PC-3 (cell line): ENCODE data around the gene NAGK.
"Not testable (repeated sequence)": the region's sequence is repeated elsewhere in the genome, so short reads cannot be mapped to it uniquely, and the experiment has no call there.

Experiments
- EZH2 ChIP-seq: fragments of 300-600 bp; sonication (generic); IDR thresholded peaks from one replicate; pipeline ENCODE4 v1.6.1; 2017; ENCODE audit warnings: antibody characterized with exemption, mild to moderate bottlenecking, low read length; ENCODE audit not compliant: unreplicated experiment
- EZH2phosphoT487 ChIP-seq: fragments of 300-600 bp; sonication (generic); IDR thresholded peaks from 2 replicates; pipeline ENCODE4 v1.6.1; 2018; ENCODE audit warnings: mild to moderate bottlenecking, antibody characterized with exemption, low read length, borderline replicate concordance
- TF ChIP-seq, protein P1 (sequence below): fragments of 300-600 bp; sonication (generic); conservative IDR thresholded peaks from 2 replicates; pipeline ENCODE4 v1.5.1; 2017; ENCODE audit warnings: antibody characterized with exemption, low read depth, mild to moderate bottlenecking, low read length

DNA sequence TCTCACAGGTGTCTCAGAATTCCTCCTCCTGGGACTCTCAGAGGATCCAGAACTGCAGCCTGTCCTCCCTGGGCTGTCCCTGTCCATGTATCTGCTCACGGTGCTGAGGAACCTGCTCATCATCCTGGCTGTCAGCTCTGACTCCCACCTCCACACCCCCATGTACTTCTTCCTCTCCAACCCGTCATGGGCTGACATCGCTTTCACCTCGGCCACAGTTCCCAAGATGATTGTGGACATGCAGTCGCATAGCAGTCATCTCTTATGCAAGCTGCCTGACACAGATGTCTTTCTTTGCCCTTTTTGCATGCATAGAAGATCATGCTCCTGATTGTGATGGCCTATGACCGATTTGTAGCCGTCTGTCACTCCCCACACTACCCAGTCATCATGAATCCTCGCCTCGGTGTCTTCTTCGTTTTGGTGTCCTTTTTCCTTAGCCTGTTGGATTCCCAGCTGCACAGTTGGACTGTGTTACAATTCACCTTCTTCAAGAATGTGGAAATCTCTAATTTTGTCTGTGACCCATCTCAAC, 13.2 kb upstream of the NAGK start:
- TF ChIP-seq EZH2, EZH2phosphoT487: not testable (repeated sequence)
- TF ChIP-seq, protein P1, sequence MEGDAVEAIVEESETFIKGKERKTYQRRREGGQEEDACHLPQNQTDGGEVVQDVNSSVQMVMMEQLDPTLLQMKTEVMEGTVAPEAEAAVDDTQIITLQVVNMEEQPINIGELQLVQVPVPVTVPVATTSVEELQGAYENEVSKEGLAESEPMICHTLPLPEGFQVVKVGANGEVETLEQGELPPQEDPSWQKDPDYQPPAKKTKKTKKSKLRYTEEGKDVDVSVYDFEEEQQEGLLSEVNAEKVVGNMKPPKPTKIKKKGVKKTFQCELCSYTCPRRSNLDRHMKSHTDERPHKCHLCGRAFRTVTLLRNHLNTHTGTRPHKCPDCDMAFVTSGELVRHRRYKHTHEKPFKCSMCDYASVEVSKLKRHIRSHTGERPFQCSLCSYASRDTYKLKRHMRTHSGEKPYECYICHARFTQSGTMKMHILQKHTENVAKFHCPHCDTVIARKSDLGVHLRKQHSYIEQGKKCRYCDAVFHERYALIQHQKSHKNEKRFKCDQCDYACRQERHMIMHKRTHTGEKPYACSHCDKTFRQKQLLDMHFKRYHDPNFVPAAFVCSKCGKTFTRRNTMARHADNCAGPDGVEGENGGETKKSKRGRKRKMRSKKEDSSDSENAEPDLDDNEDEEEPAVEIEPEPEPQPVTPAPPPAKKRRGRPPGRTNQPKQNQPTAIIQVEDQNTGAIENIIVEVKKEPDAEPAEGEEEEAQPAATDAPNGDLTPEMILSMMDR = not testable (repeated sequence)
